ENCODE results near the gene NAV2. TPM values are rescaled to one million over a fixed set of nuclear protein-coding genes. Genes with fewer than 3 reads are reported as not detected.

Gene NAV2
- total RNA-seq, 1 experiment from 2014 or later: 22.7 TPM

GRCh38 chr11:19766810-19767209, 54.2 kb downstream of the NAV2 start:
- ATAC-seq: no peak; the same call in 1 of the 2 replicates
- TF ChIP-seq SIN3A (IDR thresholded peaks at IDR 0.05; ENCODE audit: borderline replicate concordance, insufficient read depth, low read depth, low read length) (no peak), REST (IDR thresholded peaks at IDR 0.05; ENCODE audit: insufficient read depth in 1 of 2, low read depth in 2 of 2, low read length in 1 of 2) (no peak), POLR2AphosphoS5 (IDR thresholded peaks at IDR 0.05; ENCODE audit: low read depth, low read length) (no peak), TCF7L2 (IDR thresholded peaks at IDR 0.05; ENCODE audit: low read depth, low read length) (no peak), CTCF (IDR thresholded peaks at IDR 0.05) (no peak)
- in situ Hi-C loops (cut with HindIII; ENCODE audit: low pct_unique_long_range_greater_than_20kb, low sequenced_read_pairs): no loop called here
- Histone ChIP-seq H3K27ac (ENCODE audit: low read length) (no peak overlapping the region), H3K9me3 (ENCODE audit: control insufficient read depth, insufficient read depth, low read depth, low read length) (no peaks in the 10 kb centered on the region), H3K36me3 (ENCODE audit: control insufficient read depth, insufficient read depth, low read length) (no peaks in the 10 kb centered on the region), H3K27me3 (ENCODE audit: control insufficient read depth, insufficient read depth, low read length) (no peaks in the 10 kb centered on the region), H3K4me1 (ENCODE audit: control insufficient read depth, insufficient read depth, low read length) (no peaks in the 10 kb centered on the region; the same call in 1 of the 2 replicates), H3K4me3 (ENCODE audit: low read depth in 2 of 2, low read length in 2 of 2) (no peak overlapping the region)
- intact Hi-C loops (cut with micrococcal nuclease; ENCODE audit: unreplicated experiment): no loop called here
- POLR2A ChIA-PET: no interaction called here
- CTCF ChIA-PET: no interaction called here
- DNase-seq (ENCODE audit: low read depth, low spot score): no peak
- BruUV-seq (replicated peaks): no TSS peak

DNA sequence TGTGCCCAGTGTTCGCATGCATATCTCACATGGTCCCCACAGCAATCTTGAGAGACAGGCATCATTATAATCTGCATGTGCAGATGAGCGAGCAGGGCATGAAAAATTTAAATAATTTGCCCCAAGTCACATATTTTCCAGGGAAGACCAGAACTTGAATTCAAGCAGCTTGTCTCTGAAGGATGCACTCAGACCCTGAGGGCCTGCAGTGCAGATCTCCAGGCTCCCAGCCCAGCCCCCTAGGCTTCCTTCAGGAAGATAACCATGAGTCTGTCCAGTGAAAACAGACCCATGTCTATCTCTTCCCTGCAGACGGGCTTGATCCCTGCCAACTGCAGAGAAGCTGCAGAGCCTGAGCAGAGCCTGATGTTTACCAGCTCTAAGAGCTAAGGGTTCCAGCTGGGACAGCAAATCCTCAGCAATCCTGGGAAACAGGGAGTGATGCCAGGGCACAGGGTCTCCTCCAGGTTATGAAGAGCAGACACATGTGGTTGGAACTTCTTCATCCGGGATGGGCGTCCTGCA, 55.1 kb downstream of the NAV2 start:
- no TSS peak for BruUV-seq (replicated peaks)
- CTCF ChIA-PET: no interaction called here
- H3K27me3 ChIP-seq (ENCODE audit: control insufficient read depth, insufficient read depth, low read length): no peaks in the 10 kb centered on the region

More for the DNA sequence above, 55.1 kb downstream of the NAV2 start:
- TF ChIP-seq SIN3A (IDR thresholded peaks at IDR 0.05; ENCODE audit: borderline replicate concordance, insufficient read depth, low read depth, low read length) (no peak), POLR2AphosphoS5 (IDR thresholded peaks at IDR 0.05; ENCODE audit: low read depth, low read length) (no peak), REST (IDR thresholded peaks at IDR 0.05; ENCODE audit: insufficient read depth in 1 of 2, low read depth in 2 of 2, low read length in 1 of 2) (no peak), CTCF (IDR thresholded peaks at IDR 0.05) (no peak)
- intact Hi-C loops (cut with micrococcal nuclease; ENCODE audit: unreplicated experiment): no loop called here
- Histone ChIP-seq H3K27ac (ENCODE audit: low read length) (no peak overlapping the region), H3K4me1 (ENCODE audit: control insufficient read depth, insufficient read depth, low read length) (no peaks in the 10 kb centered on the region; the same call in 1 of the 2 replicates), H3K36me3 (ENCODE audit: control insufficient read depth, insufficient read depth, low read length) (no peaks in the 10 kb centered on the region), H3K9me3 (ENCODE audit: control insufficient read depth, insufficient read depth, low read depth, low read length) (no peaks in the 10 kb centered on the region), H3K4me3 (ENCODE audit: low read depth in 2 of 2, low read length in 2 of 2) (no peak overlapping the region)
- in situ Hi-C loops (cut with HindIII; ENCODE audit: low pct_unique_long_range_greater_than_20kb, low sequenced_read_pairs): no loop called here
- POLR2A ChIA-PET: interaction anchor here (0.5 kb wide), 1 partner anchor 1187 kb away, joined by 3 read pairs; no protein-coding TSS in a partner anchor
- no peak for ATAC-seq
- DNase-seq (ENCODE audit: low read depth, low spot score): no peak
